ENCODE results near the gene PCNP.

- TF ChIP-seq, protein P1, sequence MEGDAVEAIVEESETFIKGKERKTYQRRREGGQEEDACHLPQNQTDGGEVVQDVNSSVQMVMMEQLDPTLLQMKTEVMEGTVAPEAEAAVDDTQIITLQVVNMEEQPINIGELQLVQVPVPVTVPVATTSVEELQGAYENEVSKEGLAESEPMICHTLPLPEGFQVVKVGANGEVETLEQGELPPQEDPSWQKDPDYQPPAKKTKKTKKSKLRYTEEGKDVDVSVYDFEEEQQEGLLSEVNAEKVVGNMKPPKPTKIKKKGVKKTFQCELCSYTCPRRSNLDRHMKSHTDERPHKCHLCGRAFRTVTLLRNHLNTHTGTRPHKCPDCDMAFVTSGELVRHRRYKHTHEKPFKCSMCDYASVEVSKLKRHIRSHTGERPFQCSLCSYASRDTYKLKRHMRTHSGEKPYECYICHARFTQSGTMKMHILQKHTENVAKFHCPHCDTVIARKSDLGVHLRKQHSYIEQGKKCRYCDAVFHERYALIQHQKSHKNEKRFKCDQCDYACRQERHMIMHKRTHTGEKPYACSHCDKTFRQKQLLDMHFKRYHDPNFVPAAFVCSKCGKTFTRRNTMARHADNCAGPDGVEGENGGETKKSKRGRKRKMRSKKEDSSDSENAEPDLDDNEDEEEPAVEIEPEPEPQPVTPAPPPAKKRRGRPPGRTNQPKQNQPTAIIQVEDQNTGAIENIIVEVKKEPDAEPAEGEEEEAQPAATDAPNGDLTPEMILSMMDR (IDR thresholded peaks at IDR 0.05; ENCODE audit: poor library complexity, severe bottlenecking), result no peak
- TF ChIP-seq POLR2AphosphoS5 (IDR thresholded peaks at IDR 0.05), result no peak
Measured at GRCh38 chr3:101542957-101543356, 31.0 kb upstream of the PCNP start.
